CD4-positive, alpha-beta T cell (primary cell): Measurements from ENCODE around the gene HACD4. TPM values are rescaled to one million over a fixed set of nuclear protein-coding genes. Genes with fewer than 3 reads are reported as not detected.
A peak's percentile ranks its signal among the peaks of the same experiment; 100 is the strongest.

Source experiments
- ATAC-seq: fragments of 200-7000 bp; cut with Tn5 transposase; one replicate; pipeline ENCODE4 v1.10.0; 2022; ENCODE audit warnings: mild to moderate bottlenecking; ENCODE audit not compliant: poor library complexity
- CTCF ChIA-PET: fragments of 350-600 bp; sonication (Branson Sonifier 250); formaldehyde crosslinking; loops from one replicate; lab custom pipeline; 2021; ENCODE audit warnings: antibody characterized with exemption, inconsistent platforms; lab: Charles Lee
- POLR2A ChIA-PET: fragments of 350-600 bp; sonication (Branson Sonifier 250); formaldehyde crosslinking; loops from one replicate; lab custom pipeline; 2021; ENCODE audit warnings: antibody characterized with exemption, inconsistent platforms; lab: Charles Lee
- DNase-seq, 14 experiments: peaks; one replicate each; pipeline ENCODE4 v3.0.0-alpha.2; 2013 to 2020; ENCODE audit warnings: mixed read lengths in 2 of 14
- H3K27ac ChIP-seq, 2 donors: one replicate each; pipeline versions ENCODE4 v1.5.1 to v1.7.0; 2013; ENCODE audit warnings: low read length in 2 of 2, low read depth in 1 of 2, mild to moderate bottlenecking in 1 of 2
- H3K27me3 ChIP-seq, 2 experiments: 1 replicate in 1 of 2; 2 replicates in 1 of 2; pipeline versions ENCODE4 v1.6.1 to v1.7.0; 2013; ENCODE audit warnings: low read length in 2 of 2, control low read depth in 1 of 2, mild to moderate bottlenecking in 1 of 2, moderate library complexity in 1 of 2; ENCODE audit not compliant: insufficient read depth in 2 of 2, control insufficient read depth in 1 of 2
- H3K36me3 ChIP-seq: one replicate; pipeline ENCODE4 v1.6.1; 2013; ENCODE audit warnings: low read length, control low read depth; ENCODE audit not compliant: insufficient read depth
- H3K4me1 ChIP-seq: one replicate; pipeline ENCODE4 v1.6.1; 2013; ENCODE audit warnings: low read length, control low read depth; ENCODE audit not compliant: insufficient read depth
- H3K4me3 ChIP-seq: one replicate; pipeline ENCODE4 v1.5.1; 2013; ENCODE audit warnings: mild to moderate bottlenecking, low read length, moderate library complexity
- H3K9me3 ChIP-seq, 2 experiments: 1 replicate in 1 of 2; 2 replicates in 1 of 2; pipeline versions ENCODE4 v1.6.1 to v1.7.0; 2013; ENCODE audit warnings: low read length in 2 of 2, mild to moderate bottlenecking in 2 of 2, control low read depth in 1 of 2, moderate library complexity in 1 of 2; ENCODE audit not compliant: control insufficient read depth in 1 of 2, insufficient read depth in 1 of 2
- H3K27ac Mint-ChIP-seq: one replicate; pipeline ENCODE4 v1.8.0; 2020; ENCODE audit warnings: mixed read lengths
- H3K27me3 Mint-ChIP-seq: one replicate; pipeline ENCODE4 v1.8.0; 2021; ENCODE audit warnings: mixed read lengths
- H3K36me3 Mint-ChIP-seq: one replicate; pipeline ENCODE4 v1.8.0; 2021; ENCODE audit warnings: low read depth, mixed read lengths
- H3K4me1 Mint-ChIP-seq: one replicate; pipeline ENCODE4 v1.8.0; 2021; ENCODE audit warnings: low read depth, mixed read lengths
- H3K4me3 Mint-ChIP-seq: one replicate; pipeline ENCODE4 v1.8.0; 2020; ENCODE audit warnings: mild to moderate bottlenecking, mixed read lengths
- H3K9me3 Mint-ChIP-seq: one replicate; pipeline ENCODE4 v1.8.0; 2020; ENCODE audit warnings: mixed read lengths
- CTCF ChIP-seq: fragments of 200-600 bp; IDR thresholded peaks from one replicate; pipeline ENCODE4 v1.8.0; 2022; ENCODE audit warnings: antibody characterized with exemption, mild to moderate bottlenecking
- intact Hi-C, 2 experiments: fragments of 100-400 bp; cut with DNase I in 1 of 2; cut with micrococcal nuclease in 1 of 2; formaldehyde crosslinking; loops; one replicate each; pipeline versions ENCODE4 v1.15.1 to v1.9.0; 2023 to 2025; cut with DNase I, micrococcal nuclease
- total RNA-seq, 174 experiments: library from RNA in 2 of 174; stranded (reverse) in 2 of 174; gene quantifications; one replicate each; pipeline ENCODE4 v1.2.3 and lab custom pipeline; 2021 to 2026

Gene HACD4
- total RNA-seq, 2 experiments from 2014 or later = 5.9 to 6.5 TPM

- ChIA-PET CTCF (interaction anchor here (1.0 kb wide), 1 partner anchor 47 kb away, joined by 3 read pairs; no protein-coding TSS in a partner anchor), POLR2A (interaction anchor here (1.0 to 2.3 kb wide), 9 partner anchors 8 to 410 kb away, joined by 3 to 18 read pairs (median 6); partner anchors contain the start of genes FOCAD and MLLT3)
- Histone ChIP-seq H3K27ac (peak overlapping the region; percentile 58 to 66), H3K36me3 (peaks cover 9% of the 10 kb centered on the region), H3K9me3 (no peaks in the 10 kb centered on the region), H3K4me1 (peaks cover 28% of the 10 kb centered on the region), H3K27me3 (no peaks in the 10 kb centered on the region), H3K4me3 (peak overlapping the region; percentile 63)
- H3K9me3 Mint-ChIP-seq = no peaks in the 10 kb centered on the region
- no peaks in the 10 kb centered on the region for H3K27me3 Mint-ChIP-seq
- H3K27ac Mint-ChIP-seq = no peak overlapping the region
- DNase-seq = no peak
- H3K36me3 Mint-ChIP-seq = peaks cover 11% of the 10 kb centered on the region
- peaks cover 29% of the 10 kb centered on the region for H3K4me1 Mint-ChIP-seq
- peak overlapping the region; percentile 83 for H3K4me3 Mint-ChIP-seq
- no peak for ATAC-seq
- intact Hi-C loops = loop anchor here in 1 of 2 experiments (1.0 to 5.0 kb wide), 2 partner anchors 29 to 66 kb away; no protein-coding TSS in a partner anchor
- TF ChIP-seq CTCF = no peak
Measured at GRCh38 chr9:21031808-21032183, 356 bp upstream of the HACD4 start.

GRCh38 chr9:21030389-21031035 lies 928 bp downstream of the HACD4 start:
- POLR2A ChIA-PET = interaction anchor here (0.9 to 2.3 kb wide), 16 partner anchors 9 to 1650 kb away, joined by 3 to 18 read pairs (median 4); partner anchors contain the start of genes FOCAD, MLLT3 and RPS6
- H3K27ac Mint-ChIP-seq = no peak overlapping the region

DNA sequence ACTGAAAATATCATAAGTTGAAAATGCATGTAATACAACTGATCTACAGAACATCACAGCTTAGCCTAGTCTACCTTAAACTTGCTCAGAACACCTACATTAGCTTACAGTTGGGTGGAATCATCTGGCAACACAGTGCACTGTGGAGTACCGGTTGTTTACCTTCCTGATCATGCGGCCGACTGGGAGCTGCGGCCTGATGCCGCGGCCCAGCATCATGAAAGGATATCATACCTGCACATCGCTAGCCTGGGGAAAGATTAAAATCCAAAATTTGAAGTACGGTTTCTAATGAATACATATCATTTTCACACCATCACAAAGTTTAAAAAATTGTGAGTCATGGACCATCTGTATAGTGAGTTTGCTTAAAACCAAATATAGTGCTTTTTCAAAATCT lies 1.8 kb downstream of the HACD4 start:
- Histone ChIP-seq H3K4me1 (peaks cover 28% of the 10 kb centered on the region), H3K36me3 (peaks cover 26% of the 10 kb centered on the region), H3K9me3 (no peaks in the 10 kb centered on the region), H3K27me3 (no peaks in the 10 kb centered on the region), H3K4me3 (no peak overlapping the region), H3K27ac (peak overlapping the region in 1 of 2 donors; percentile 15)
- Mint-ChIP-seq H3K4me1 (peaks cover 46% of the 10 kb centered on the region), H3K36me3 (peaks cover 29% of the 10 kb centered on the region), H3K4me3 (no peak overlapping the region), H3K27me3 (no peaks in the 10 kb centered on the region), H3K9me3 (no peaks in the 10 kb centered on the region), H3K27ac (no peak overlapping the region)
- POLR2A ChIA-PET = interaction anchor here (0.8 to 2.3 kb wide), 5 partner anchors 9 to 1649 kb away, joined by 3 to 18 read pairs (median 4); partner anchors contain the start of genes FOCAD, MLLT3 and RPS6
- DNase-seq (no peak), ATAC-seq (no peak)
- intact Hi-C loops = loop anchor here (5.0 to 10.0 kb wide), 2 partner anchors 68 to 405 kb away; partner anchors contain the start of gene MLLT3 (in 1 of the 2)
- CTCF ChIA-PET = no interaction called here
- TF ChIP-seq CTCF = no peak

More at GRCh38 chr9:21030389-21031035, 928 bp downstream of the HACD4 start:
- Mint-ChIP-seq H3K4me1 (peaks cover 42% of the 10 kb centered on the region), H3K9me3 (no peaks in the 10 kb centered on the region), H3K4me3 (no peak overlapping the region), H3K27me3 (no peaks in the 10 kb centered on the region), H3K36me3 (peaks cover 24% of the 10 kb centered on the region)
- no peak for TF ChIP-seq CTCF
- H3K9me3 ChIP-seq = no peaks in the 10 kb centered on the region
- intact Hi-C loops = loop anchor here in 1 of 2 experiments (1.0 to 5.0 kb wide), 2 partner anchors 28 to 67 kb away; no protein-coding TSS in a partner anchor
- H3K4me1 ChIP-seq = peaks cover 28% of the 10 kb centered on the region
- H3K27me3 ChIP-seq = no peaks in the 10 kb centered on the region
- ATAC-seq = peak; percentile 48
- H3K36me3 ChIP-seq = peaks cover 21% of the 10 kb centered on the region
- CTCF ChIA-PET = interaction anchor here (0.6 to 1.1 kb wide), 3 partner anchors 21 to 72 kb away, joined by 3 to 7 read pairs (median 3); no protein-coding TSS in a partner anchor
- H3K27ac ChIP-seq = peak overlapping the region; percentile 62 to 66
- peak in 4 of 14 experiments; percentile 20 to 64 (median 62) for DNase-seq
- H3K4me3 ChIP-seq = peak overlapping the region; percentile 63
